ENCODE results near the gene TPCN2. TPM values are rescaled to one million over a fixed set of nuclear protein-coding genes. Genes with fewer than 3 reads are reported as not detected.

The TPCN2 gene
- polyA plus RNA-seq, 1 donor from 2014 or later, result 14.2 TPM

GRCh38 chr11:69120096-69120875 lies 71.6 kb downstream of the TPCN2 start:
- no peak overlapping the region for H3K4me2 ChIP-seq (ENCODE audit: low read length)
- no peaks in the 10 kb centered on the region for H3K36me3 ChIP-seq (ENCODE audit: insufficient read depth, low read length)
- no peaks in the 10 kb centered on the region for H3K9me3 ChIP-seq (ENCODE audit: low read length)
- no peak overlapping the region for H3K9ac ChIP-seq (ENCODE audit: low read length)
- TF ChIP-seq REST (IDR thresholded peaks at IDR 0.05; ENCODE audit: borderline replicate concordance), result no peak
- TF ChIP-seq EP300 (conservative IDR thresholded peaks at IDR 0.05; ENCODE audit: poor library complexity, severe bottlenecking), result no peak
- TF ChIP-seq POLR2AphosphoS5 (IDR thresholded peaks at IDR 0.05), result no peak
- no peak for TF ChIP-seq SMC3 (conservative IDR thresholded peaks at IDR 0.05; ENCODE audit: poor library complexity)
- TF ChIP-seq CTCF (IDR thresholded peaks at IDR 0.05; ENCODE audit: poor library complexity, severe bottlenecking), result no peak
- no peak for TF ChIP-seq EZH2 (IDR thresholded peaks at IDR 0.05; ENCODE audit: borderline replicate concordance, insufficient read depth, low read length, poor library complexity, severe bottlenecking)
- TF ChIP-seq MXI1 (conservative IDR thresholded peaks at IDR 0.05; ENCODE audit: poor library complexity, severe bottlenecking), result no peak
- no peak for TF ChIP-seq RAD21 (conservative IDR thresholded peaks at IDR 0.05)
- no peak for TF ChIP-seq TAF1 (IDR thresholded peaks at IDR 0.05; ENCODE audit: low read depth)
- no peaks in the 10 kb centered on the region for H3F3A ChIP-seq (ENCODE audit: insufficient read depth, low read length, poor library complexity, severe bottlenecking)
- H3K27me3 ChIP-seq (ENCODE audit: insufficient read depth, low read depth, low read length), result no peaks in the 10 kb centered on the region
- H3K4me3 ChIP-seq (ENCODE audit: low read length), result no peak overlapping the region
- H3K27ac ChIP-seq (ENCODE audit: low read length), result no peak overlapping the region
- no peaks in the 10 kb centered on the region for H3K79me2 ChIP-seq (replicated peaks; ENCODE audit: insufficient read depth, low read length)
- no peaks in the 10 kb centered on the region for H4K20me1 ChIP-seq (ENCODE audit: insufficient read depth)
- H2AFZ ChIP-seq (ENCODE audit: low read depth, low read length), result no peak overlapping the region
- H3K9me2 ChIP-seq (ENCODE audit: insufficient read depth, low read length), result no peaks in the 10 kb centered on the region

- Histone ChIP-seq H3K4me2 (ENCODE audit: low read length) (no peak overlapping the region), H3K9ac (ENCODE audit: low read length) (no peak overlapping the region), H4K20me1 (ENCODE audit: insufficient read depth) (no peaks in the 10 kb centered on the region), H3K4me3 (ENCODE audit: low read length) (no peak overlapping the region), H3K9me3 (ENCODE audit: low read length) (no peaks in the 10 kb centered on the region), H3K36me3 (ENCODE audit: insufficient read depth, low read length) (no peaks in the 10 kb centered on the region), H3K27me3 (ENCODE audit: insufficient read depth, low read depth, low read length) (no peaks in the 10 kb centered on the region), H3K79me2 (replicated peaks; ENCODE audit: insufficient read depth, low read length) (no peaks in the 10 kb centered on the region), H3K27ac (ENCODE audit: low read length) (no peak overlapping the region), H2AFZ (ENCODE audit: low read depth, low read length) (no peak overlapping the region), H3F3A (ENCODE audit: insufficient read depth, low read length, poor library complexity, severe bottlenecking) (no peaks in the 10 kb centered on the region), H3K9me2 (ENCODE audit: insufficient read depth, low read length) (no peaks in the 10 kb centered on the region)
- TF ChIP-seq REST (IDR thresholded peaks at IDR 0.05; ENCODE audit: borderline replicate concordance) (no peak), CTCF (IDR thresholded peaks at IDR 0.05; ENCODE audit: poor library complexity, severe bottlenecking) (no peak)
These were observed 72.3 kb downstream of the TPCN2 start for GRCh38 chr11:69121021-69121420.

All from neural cell (in vitro differentiated cells).